ENCODE results near the gene TOP3B.

Gene TOP3B, protein sequence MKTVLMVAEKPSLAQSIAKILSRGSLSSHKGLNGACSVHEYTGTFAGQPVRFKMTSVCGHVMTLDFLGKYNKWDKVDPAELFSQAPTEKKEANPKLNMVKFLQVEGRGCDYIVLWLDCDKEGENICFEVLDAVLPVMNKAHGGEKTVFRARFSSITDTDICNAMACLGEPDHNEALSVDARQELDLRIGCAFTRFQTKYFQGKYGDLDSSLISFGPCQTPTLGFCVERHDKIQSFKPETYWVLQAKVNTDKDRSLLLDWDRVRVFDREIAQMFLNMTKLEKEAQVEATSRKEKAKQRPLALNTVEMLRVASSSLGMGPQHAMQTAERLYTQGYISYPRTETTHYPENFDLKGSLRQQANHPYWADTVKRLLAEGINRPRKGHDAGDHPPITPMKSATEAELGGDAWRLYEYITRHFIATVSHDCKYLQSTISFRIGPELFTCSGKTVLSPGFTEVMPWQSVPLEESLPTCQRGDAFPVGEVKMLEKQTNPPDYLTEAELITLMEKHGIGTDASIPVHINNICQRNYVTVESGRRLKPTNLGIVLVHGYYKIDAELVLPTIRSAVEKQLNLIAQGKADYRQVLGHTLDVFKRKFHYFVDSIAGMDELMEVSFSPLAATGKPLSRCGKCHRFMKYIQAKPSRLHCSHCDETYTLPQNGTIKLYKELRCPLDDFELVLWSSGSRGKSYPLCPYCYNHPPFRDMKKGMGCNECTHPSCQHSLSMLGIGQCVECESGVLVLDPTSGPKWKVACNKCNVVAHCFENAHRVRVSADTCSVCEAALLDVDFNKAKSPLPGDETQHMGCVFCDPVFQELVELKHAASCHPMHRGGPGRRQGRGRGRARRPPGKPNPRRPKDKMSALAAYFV

DNA sequence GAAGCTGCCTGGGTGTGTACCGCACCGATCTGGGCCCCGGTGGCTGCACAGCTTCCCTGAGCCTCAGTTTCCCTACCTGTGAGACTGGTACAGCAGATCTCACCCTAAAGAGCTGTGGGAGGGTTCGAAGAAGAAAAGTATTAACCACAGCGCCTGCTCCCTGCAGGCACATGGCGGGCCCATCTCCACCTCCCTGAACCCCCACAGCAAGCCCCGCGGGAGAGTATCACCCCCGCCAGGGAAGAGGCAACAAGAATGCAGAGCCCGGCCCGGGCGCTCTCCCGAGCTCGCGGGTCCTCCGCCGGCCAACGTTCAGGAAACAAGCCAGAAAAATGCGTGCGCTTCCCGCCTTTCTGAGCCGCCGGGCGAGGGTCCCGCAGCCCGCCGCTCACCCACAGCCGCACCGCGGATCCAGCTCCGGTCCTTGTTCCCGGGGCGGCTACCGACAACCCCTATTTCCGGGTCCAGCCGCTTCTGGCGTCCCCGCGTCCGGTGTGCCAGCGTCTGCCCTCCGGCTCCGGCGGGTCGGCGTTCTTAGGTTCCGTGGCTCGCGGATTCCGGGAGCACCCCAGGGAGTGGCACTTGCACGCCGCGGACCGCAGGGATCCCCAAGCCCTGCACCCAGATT lies at the start of gene TOP3B:
TOP3B (minus strand) TSS at position 450 of the 628 bp plus-strand sequence. CDS start 7,078 bp downstream, outside the sequence.
- in situ Hi-C loops (cut with MboI; ENCODE audit: low sequenced_read_pairs): no loop called here

DNA sequence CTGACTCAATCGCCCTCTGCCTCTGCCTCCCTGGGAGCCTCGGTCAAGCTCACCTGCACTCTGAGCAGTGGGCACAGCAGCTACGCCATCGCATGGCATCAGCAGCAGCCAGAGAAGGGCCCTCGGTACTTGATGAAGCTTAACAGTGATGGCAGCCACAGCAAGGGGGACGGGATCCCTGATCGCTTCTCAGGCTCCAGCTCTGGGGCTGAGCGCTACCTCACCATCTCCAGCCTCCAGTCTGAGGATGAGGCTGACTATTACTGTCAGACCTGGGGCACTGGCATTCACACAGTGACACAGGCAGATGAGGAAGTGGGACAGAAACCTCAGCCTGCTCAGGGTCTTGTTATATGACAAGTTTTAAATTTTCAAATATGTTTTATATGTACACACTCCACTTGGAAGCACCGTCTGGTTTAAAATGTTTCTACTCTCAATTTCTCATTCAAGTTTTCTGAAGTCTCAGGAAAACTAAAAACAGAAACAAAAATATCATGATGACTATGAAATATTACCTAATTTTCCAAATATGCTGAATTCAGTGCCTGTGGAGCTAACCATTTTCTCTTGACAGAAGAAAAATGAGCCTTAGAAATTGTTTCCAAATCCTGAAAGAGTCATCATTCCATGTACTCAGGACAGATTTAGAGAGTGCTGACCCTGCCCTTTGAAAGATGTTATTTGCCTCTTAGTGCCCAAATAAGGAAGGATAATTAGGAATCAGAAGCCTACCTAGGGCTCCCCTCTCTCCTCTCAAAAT lies 48.8 kb upstream of the TOP3B start:
- in situ Hi-C loops (cut with MboI; ENCODE audit: low sequenced_read_pairs): no loop called here

DNA sequence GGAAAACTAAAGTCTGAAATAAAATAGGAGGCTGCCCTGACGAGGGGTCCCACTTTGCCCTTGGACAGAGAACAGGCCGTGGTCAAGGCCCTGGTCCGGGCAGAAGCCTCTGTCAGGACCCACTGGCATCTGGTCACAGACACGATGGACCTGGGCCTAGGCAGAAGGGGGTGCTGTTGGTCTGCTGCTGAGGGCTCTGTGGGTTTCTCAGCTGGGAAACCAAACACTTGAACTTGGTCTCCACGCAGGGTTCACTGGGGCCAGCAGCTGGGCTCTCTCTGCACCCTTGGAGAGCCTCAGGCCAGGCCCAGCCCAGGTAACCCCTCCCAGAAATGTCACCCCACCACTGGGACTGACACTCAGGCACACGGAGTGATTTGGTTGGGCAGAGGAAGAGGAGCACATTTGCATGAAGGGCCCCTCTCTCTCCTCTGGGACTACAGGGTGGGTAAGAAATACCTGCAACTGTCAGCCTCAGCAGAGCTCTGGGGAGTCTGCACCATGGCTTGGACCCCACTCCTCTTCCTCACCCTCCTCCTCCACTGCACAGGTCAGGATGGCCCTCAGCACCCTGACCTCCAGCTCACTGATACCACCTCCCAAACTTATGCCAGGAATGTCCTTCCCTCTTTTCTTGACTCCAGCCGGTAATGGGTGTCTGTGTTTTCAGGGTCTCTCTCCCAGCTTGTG lies 48.1 kb upstream of the TOP3B start:
- in situ Hi-C loops (cut with MboI; ENCODE audit: low sequenced_read_pairs): no loop called here

DNA sequence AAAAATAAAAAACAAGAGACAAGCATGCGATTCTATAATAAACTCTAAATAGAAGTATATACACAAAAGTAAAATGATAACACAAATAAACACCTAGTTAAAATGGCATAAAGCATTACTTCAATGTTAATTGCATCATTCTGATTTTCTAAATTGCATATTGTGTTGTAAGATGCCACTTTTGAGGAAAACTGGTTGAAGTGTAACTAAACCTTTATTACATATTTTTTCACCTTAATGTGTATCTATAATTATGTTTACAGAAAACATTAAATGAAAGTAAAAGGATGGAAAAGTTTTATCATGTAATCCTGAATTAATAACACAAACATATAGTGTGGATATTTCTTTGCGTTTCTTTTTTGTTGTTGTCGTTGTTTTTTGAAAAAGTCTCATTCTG lies 45.4 kb upstream of the TOP3B start:
- in situ Hi-C loops (cut with MboI; ENCODE audit: low sequenced_read_pairs): no loop called here

DNA sequence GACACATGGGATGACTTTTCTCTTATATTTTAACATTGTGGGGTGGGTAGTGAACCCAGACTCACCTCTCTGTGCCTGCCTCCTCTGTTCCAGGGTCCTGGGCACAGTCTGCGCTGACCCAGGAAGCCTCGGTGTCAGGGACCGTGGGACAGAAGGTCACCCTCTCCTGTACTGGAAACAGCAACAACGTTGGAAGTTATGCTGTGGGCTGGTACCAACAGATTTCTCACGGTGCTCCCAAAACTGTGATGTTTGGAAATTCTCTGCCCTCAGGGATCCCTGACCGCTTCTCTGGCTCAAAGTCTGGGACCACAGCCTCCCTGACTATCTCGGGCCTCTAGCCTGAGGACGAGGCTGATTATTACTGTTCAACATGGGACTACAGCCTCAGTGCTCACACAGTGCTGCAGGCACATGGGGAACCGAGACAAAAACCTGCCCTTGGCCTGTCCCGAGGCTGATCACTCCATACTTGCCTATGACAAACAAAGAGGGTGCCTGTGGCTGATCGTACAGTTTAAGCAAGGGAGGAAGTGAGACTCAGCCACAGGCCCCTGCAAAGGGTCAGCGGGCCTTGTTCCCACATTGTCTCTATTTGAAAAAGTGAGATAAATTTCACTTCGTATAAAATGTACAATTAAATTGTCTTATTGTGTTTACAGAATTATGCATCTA lies 43.7 kb upstream of the TOP3B start:
- in situ Hi-C loops (cut with MboI; ENCODE audit: low sequenced_read_pairs): no loop called here

DNA sequence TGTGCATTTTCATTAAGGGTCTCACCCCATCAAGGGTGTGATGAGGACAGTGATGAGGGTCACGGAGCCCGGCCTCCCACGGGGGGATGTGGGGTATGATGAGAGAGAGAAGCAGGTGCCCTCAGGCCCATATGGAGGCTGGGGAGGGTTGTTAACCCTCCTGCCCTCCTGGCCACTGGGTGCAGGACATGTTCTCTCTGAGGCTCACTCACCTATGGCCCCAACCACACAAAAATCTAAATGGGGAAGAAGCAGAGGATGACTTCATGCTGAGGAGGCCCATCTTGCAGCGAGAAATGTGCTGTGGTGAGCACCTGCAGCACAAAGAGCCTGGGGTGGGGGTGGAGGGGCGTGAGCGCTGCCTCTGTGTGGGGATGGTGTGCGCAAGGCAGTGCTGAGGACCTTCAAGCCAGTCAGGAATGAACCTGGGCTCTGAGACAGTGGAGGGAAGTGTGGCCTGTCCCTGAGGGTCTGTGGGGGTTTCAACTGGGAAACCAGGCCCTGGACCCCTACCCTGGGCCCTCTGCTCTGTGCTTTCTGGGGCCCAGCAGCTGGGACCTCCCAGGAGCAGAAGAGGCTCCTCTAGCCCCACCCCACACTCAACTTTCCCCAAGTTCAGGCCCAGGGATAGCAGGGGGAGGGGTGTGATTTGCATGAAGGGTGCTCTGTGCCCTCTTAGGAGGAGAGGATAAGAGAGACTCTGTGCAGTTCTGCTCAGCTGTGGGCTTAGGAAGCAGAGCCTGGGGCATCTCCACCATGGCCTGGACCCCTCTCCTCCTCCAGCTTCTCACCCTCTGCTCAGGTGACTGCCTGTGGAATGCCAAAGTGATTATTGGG lies 43.0 kb upstream of the TOP3B start:
- in situ Hi-C loops (cut with MboI; ENCODE audit: low sequenced_read_pairs): no loop called here

DNA sequence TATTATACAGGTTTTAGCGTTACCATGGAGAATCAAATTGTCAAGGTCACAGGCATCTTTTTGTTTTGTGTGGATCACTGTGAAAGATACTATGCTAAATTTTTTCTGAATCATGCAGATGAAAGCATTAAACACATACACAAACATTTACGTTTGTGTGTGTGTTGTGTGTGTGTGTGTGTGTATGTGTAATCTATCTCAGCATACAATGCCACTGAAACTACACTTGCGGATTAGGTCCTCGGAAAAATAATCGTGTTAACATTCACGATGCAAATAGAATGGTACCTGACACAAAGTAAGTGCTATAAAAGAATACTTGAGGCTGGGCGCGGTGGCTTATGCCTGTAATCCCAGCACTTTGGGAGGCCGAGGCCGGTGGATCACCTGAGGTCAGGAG lies 41.9 kb upstream of the TOP3B start:
- in situ Hi-C loops (cut with MboI; ENCODE audit: low sequenced_read_pairs): no loop called here

DNA sequence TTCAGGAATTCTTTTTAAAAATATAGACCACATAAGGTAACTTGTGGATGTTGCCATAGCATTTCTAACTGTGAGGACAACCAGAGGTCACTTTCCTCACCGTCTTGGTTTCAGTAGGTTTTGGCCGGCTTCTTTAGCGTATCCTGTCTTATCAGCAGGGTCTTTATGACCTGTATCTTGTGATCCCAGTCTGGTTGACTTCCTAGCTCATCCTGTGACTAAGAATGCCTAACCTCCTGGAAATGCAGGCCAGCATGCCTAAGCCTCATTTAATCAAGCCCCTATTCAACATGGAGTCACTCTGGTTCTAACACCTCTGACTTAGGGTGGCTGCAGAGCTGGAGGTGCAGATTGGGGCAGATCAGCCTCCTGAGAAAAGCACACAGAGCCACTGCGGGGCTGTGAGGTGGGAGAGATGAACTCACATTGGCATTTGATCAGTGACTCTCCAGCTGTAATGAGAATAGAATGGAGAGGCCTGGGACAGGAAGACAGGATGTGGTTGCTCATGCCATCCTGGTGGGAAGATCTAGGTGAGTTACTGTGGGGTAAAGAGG lies 41.1 kb upstream of the TOP3B start:
- in situ Hi-C loops (cut with MboI; ENCODE audit: low sequenced_read_pairs): no loop called here

DNA sequence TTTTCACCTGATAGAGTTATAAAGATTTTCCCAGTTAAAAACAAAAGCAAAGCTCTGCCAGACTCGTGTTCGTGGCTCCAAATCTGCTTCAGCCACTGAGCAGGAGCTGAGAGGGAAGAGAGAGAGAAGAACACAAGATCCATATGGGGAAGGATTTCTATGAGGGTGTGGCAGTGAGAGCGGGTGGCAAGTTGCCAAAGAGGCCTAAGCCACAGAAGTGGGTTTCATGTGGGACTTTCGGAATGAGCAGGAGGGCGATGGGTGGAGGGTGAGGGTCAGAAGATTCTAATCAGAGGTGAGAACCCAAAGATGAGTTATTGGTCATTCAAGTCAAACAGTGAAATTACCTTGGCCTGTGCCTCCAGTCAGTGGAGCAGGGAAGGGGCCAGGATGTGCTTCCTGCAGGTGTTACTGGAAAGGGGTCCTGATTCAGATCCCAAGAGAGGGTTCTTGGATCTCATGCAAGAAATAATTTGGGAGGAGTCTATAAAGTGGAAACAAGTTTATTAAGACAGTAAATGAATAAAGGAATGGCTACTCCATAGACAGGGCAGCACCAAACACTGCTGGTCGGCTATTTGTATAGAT lies 40.5 kb upstream of the TOP3B start:
- in situ Hi-C loops (cut with MboI; ENCODE audit: low sequenced_read_pairs): no loop called here

DNA sequence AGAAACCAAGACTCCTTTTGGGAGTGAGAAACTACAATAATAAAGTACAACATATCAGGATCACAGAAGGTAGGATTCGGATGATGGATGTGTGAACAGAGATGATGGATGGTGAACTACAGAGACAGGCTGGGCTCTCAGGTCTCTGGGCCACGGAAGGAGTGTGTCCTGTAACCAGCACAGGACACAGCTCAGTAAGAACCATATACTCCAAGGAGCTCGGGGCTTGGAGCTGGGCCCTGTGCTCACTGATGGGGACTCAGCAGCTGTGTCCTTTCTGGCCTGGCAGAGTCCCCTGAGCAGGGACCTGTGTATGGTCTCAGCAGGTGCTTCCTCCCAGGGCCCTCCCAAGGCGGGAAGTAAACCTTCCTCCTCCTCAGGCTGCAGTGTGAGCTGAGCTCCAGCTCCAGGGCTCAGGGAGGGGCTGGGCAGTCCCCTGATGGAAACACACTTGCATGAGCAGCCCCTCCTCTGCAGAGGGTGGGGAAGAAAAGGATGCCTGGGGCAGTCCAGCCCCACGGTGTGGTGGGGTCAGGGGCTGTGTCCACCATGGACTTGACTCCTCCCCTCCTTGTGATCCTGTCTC lies 39.8 kb upstream of the TOP3B start:
- in situ Hi-C loops (cut with MboI; ENCODE audit: low sequenced_read_pairs): no loop called here

DNA sequence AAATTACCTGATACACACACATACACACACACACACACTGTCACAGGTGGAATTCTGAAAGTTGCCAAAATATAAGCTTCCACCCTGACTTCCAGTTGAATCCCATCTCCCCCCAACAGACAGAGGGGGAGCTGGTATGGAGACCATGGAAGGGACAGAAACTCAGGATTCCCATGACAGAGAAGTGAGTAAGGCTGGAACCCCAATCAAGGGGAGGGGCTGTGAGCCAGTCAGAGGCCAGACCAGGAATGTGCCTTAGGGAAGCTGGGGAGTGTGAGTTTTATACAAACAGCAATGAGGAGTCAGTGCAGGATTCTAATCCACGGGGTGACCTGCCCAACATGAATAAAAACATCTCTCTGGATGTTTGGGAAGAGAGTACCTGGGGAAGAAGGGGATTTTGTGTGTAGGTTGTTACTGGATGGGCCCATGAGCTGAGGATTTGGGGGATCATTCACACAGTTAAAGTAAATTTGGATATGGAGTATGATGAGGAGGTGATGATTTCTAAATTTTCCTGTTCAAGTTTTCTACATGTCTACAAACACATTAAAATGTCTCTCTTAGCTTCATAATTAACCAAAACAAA lies 38.7 kb upstream of the TOP3B start:
- in situ Hi-C loops (cut with MboI; ENCODE audit: low sequenced_read_pairs): no loop called here

DNA sequence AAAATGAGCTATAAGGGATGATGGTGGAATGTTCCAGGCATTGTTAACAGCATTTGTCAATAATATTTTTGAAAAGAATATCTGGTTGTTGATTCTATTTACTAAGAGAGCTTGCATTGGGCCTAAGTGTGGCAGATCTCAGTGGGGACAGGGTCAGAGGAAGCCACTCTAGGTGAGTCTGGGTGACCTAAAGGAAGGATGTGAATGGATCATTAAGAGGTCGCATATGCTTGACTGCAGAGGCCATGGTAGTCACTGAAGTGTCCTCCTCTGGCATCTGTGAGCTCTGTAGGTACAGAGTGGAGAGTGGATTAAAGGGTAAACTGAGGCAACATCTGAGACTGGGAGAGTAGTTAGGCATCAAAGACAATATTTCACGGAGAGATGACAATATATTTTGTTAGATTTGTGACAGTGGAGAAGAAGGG lies 37.9 kb upstream of the TOP3B start:
- in situ Hi-C loops (cut with MboI; ENCODE audit: low sequenced_read_pairs): no loop called here

DNA sequence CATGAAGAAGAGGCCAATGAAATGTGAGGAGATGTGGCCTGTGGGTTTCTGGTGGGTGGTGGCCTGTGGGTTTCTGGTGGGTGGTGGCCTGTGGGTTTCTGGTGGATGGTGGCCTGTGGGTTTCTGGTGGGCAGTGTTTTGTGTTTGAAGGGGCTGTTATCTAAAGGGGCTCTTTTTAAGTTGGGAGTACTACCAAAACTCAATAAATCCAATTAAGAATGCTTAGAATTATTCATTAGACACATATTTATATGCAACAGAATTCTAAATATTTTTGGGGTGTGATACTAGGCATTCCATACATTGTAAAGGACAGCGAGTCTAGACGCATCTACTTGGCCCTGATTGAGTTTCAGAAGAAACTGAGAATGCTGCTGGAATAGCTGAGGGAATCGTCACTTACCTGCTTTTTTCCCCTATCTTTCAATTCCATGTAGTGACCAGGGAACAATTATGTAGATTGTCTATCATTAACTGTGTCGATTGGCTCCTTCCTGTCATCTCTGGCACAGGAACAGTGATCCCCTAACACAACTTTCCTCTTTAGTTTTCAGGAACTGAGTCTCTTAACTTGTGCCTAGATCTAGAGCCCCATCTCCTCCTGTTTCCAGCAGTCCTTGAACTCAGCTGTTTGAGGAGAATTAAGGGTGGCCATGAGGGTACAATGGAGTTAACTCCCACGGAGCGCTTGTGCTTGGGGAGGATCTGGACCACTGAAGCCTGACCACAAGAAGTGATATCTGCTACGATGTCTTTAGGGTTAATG lies 37.3 kb upstream of the TOP3B start:
- in situ Hi-C loops (cut with MboI; ENCODE audit: low sequenced_read_pairs): no loop called here

DNA sequence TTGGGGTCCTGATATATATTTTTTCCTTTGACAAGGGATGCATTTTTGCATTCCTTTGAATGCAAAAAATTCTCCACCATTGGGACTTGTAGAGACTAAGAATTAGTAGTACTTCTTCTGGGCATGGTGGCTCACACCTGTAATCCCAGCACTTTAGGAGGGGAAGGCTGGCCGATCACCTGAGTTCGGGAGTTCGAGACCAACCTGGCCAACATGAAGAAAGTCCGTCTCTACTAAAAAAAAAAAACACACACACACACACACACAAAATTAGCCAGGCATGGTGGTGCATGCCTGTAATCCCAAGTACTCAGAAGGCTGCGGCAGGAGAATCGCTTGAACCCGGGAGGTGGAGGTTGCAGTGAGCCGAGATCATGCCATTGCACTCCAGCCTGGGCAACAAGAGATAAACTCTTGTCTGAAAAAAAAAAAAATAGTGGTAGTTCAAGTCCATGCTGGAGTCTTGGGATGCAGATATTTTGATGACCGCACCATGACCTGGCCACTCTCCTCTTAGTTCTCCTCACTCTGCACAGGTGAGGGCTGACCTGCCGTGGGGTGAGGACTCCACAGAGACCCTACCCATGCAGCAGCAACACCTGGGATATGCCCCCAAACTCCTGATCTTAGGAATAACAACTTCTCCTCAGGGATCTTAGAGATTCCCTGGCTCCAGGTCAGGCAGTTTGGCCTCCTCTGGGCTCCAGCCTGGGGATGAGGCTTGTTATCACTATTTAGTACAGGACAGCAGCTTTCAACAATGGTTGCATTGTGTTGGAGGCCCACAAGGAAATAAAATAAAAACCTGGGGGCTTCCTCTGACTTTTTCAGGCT lies 36.5 kb upstream of the TOP3B start:
- in situ Hi-C loops (cut with MboI; ENCODE audit: low sequenced_read_pairs): no loop called here

DNA sequence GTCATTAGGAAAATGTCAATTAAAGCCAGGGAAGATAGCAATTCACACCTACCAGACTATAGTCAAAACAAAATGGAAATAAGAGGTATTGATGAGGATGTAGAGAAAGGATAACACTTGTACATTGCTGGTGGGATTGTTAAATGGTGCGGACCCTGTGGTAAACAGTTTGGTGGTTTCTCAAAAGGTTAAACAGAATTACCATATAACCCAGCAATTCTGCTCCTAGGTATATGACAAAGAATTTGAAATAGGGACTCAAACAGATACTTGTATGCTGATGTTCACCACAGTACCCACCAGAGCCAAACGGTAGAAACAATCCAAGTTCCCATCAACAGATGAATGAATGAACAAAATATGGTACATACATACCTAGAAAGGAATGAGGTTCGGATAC lies 33.0 kb upstream of the TOP3B start:
- in situ Hi-C loops (cut with MboI; ENCODE audit: low sequenced_read_pairs): no loop called here

DNA sequence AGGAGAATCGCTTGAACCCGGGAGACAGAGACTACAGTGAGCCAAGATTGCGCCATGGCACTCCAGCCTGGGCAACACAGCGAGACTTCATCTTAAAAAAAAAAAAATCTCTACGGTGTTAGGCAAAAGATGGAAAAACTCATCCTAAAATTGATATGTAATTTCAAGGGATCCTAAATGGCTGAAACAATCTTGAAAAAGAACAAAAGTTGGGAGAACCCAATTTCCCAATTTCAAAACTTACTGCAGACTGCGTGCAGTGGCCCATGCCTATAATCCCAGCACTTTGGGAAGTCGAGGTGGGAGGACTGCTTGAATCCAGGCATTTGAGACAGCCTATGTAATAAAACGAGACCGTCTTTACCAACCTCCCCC lies 31.7 kb upstream of the TOP3B start:
- in situ Hi-C loops (cut with MboI; ENCODE audit: low sequenced_read_pairs): no loop called here

Data from HL-60/S4 treated with retinoic acid at 250 ng/mL for 4 days and 3 days (cell line).